HCT116 (cell line): ENCODE measurements around the gene SIX5. TPM values are rescaled to one million over a fixed set of nuclear protein-coding genes. Genes with fewer than 3 reads are reported as not detected.
A peak's percentile ranks its signal among the peaks of the same experiment; 100 is the strongest.

Source experiments
- ATAC-seq: fragments of 200-7000 bp; cut with Tn5 transposase; 2 replicates; pipeline ENCODE4 v1.9.1; 2020; ENCODE audit warnings: mild to moderate bottlenecking, moderate library complexity
- BruUV-seq: library from RNA; stranded (reverse); fragments of 400-500 nt; replicated peaks from 2 replicates; lab custom pipeline; 2021; lab: Mats Ljungman, UMichigan
- CTCF ChIA-PET: fragments of 300-600 bp; sonication (Branson Sonifier 250); formaldehyde crosslinking; loops from one replicate; lab custom pipeline; 2021; ENCODE audit warnings: antibody characterized with exemption; lab: Charles Lee
- POLR2A ChIA-PET: fragments of 300-600, 350-600 bp; sonication (Branson Sonifier 250); formaldehyde crosslinking; loops from one replicate; lab custom pipeline; 2021; ENCODE audit warnings: antibody characterized with exemption; lab: Charles Lee
- RAD21 ChIA-PET, 2 experiments: fragments of 300-600 bp; sonication (Branson Sonifier 250); formaldehyde crosslinking; loops; one replicate each; lab custom pipeline; 2023; ENCODE audit warnings: low total read pairs in 2 of 2; ENCODE audit not compliant: uncharacterized antibody in 2 of 2, unreplicated experiment in 2 of 2, low non-redundant PET in 1 of 2; lab: Charles Lee
- DNase-seq: peaks from one replicate; pipeline ENCODE4 v3.0.0-alpha.2; 2010; ENCODE audit warnings: low read depth, low spot score
- H2AFZ ChIP-seq: fragments of 200-600 bp; shearing (Covaris generic), sonication (generic); 2 replicates; pipeline ENCODE4 v1.6.1; 2017; ENCODE audit warnings: low read depth, mixed run types, mixed read lengths, antibody characterized with exemption, low read length; ENCODE audit not compliant: poor library complexity, severe bottlenecking
- H3K27ac ChIP-seq: 2 replicates; pipeline ENCODE4 v1.5.1; 2012; ENCODE audit warnings: low read depth, low read length
- H3K27me3 ChIP-seq: fragments of 200-600 bp; sonication (generic); 2 replicates; pipeline ENCODE4 v1.6.1; 2016; ENCODE audit warnings: mixed run types, low read length, mixed read lengths; ENCODE audit not compliant: insufficient read depth
- H3K36me3 ChIP-seq, 2 experiments: fragments of 200-500 bp in 1 of 2; fragments of 200-600 bp in 1 of 2; sonication (Bioruptor generic) in 1 of 2; sonication (generic) in 1 of 2; 2 replicates each; pipeline versions ENCODE4 v1.5.1 to v1.6.1; 2014 to 2016; ENCODE audit warnings: low read length in 2 of 2, inconsistent platforms in 1 of 2, mixed read lengths in 1 of 2, mixed run types in 1 of 2; ENCODE audit not compliant: insufficient read depth in 2 of 2, control insufficient read depth in 1 of 2
- H3K4me1 ChIP-seq, 2 experiments: fragments of 200-600 bp in 1 of 2; sonication (generic) in 1 of 2; 2 replicates each; pipeline versions ENCODE4 v1.5.1 to v1.6.1; 2012 to 2017; ENCODE audit warnings: low read length in 2 of 2, inconsistent platforms in 1 of 2, mild to moderate bottlenecking in 1 of 2, mixed read lengths in 1 of 2, mixed run types in 1 of 2, moderate library complexity in 1 of 2; ENCODE audit not compliant: insufficient read depth in 2 of 2, control insufficient read depth in 1 of 2
- H3K4me2 ChIP-seq: fragments of 200-600 bp; sonication (generic); 2 replicates; pipeline ENCODE4 v1.6.1; 2017; ENCODE audit warnings: mixed run types, low read length, mixed read lengths
- H3K4me3 ChIP-seq, 2 experiments: fragments of 200-600 bp in 1 of 2; sonication (generic) in 1 of 2; replicated peaks in 1 of 2; 2 replicates each; pipeline ENCODE4 v1.5.1; 2011 to 2016; ENCODE audit warnings: low read length in 2 of 2, control low read depth in 1 of 2, low read depth in 1 of 2, mild to moderate bottlenecking in 1 of 2, mixed read lengths in 1 of 2, mixed run types in 1 of 2
- H3K79me2 ChIP-seq: fragments of 200-600 bp; sonication (generic); 2 replicates; pipeline ENCODE4 v1.6.1; 2017; ENCODE audit warnings: mild to moderate bottlenecking, mixed run types, low read length, moderate library complexity, mixed read lengths; ENCODE audit not compliant: insufficient read depth
- H3K9ac ChIP-seq: fragments of 200-600 bp; sonication (generic); 2 replicates; pipeline ENCODE4 v1.6.1; 2016; ENCODE audit warnings: low read length, mixed read lengths
- H3K9me2 ChIP-seq: fragments of 200-600 bp; sonication (generic), shearing (Covaris generic); 2 replicates; pipeline ENCODE4 v1.6.1; 2017; ENCODE audit warnings: mixed run types, mild to moderate bottlenecking, moderate library complexity; ENCODE audit not compliant: insufficient read depth
- H3K9me3 ChIP-seq, 2 experiments: fragments of 200-500 bp in 1 of 2; fragments of 200-600 bp in 1 of 2; sonication (Bioruptor generic) in 1 of 2; sonication (generic) in 1 of 2; 2 replicates each; pipeline ENCODE4 v1.6.1; 2014 to 2017; ENCODE audit warnings: low read length in 2 of 2, mixed read lengths in 2 of 2, inconsistent platforms in 1 of 2, low read depth in 1 of 2, mild to moderate bottlenecking in 1 of 2, mixed run types in 1 of 2, moderate library complexity in 1 of 2; ENCODE audit not compliant: control insufficient read depth in 1 of 2, insufficient read depth in 1 of 2
- H4K20me1 ChIP-seq: fragments of 200-600 bp; sonication (generic), shearing (Covaris generic); 2 replicates; pipeline ENCODE4 v1.6.1; 2017; ENCODE audit warnings: mixed run types, mild to moderate bottlenecking, moderate library complexity; ENCODE audit not compliant: insufficient read depth
- EGR1 ChIP-seq: IDR thresholded peaks from 2 replicates; pipeline ENCODE4 v1.6.1; 2012; ENCODE audit warnings: low read depth
- ELF1 ChIP-seq: IDR thresholded peaks from 2 replicates; pipeline ENCODE4 v1.6.1; 2012; ENCODE audit warnings: low read depth, borderline replicate concordance
- EZH2phosphoT487 ChIP-seq: fragments of 200-600 bp; IDR thresholded peaks from 2 replicates; pipeline ENCODE4 v1.6.1; 2018; ENCODE audit warnings: antibody characterized with exemption, borderline replicate concordance
- JUND ChIP-seq: IDR thresholded peaks from 2 replicates; pipeline ENCODE4 v1.6.1; 2012
- SP1 ChIP-seq: IDR thresholded peaks from 2 replicates; pipeline ENCODE4 v1.6.1; 2012; ENCODE audit warnings: low read depth
- intact Hi-C: fragments of 100-400 bp; cut with micrococcal nuclease; formaldehyde crosslinking; loops from 2 replicates; pipeline ENCODE4 v1.10.0; 2022
- total RNA-seq: library from RNA; stranded (reverse); gene quantifications from one replicate; pipeline ENCODE4 v1.2.1, GENCODE V29; 2021; ENCODE audit not compliant: unreplicated experiment
- TF ChIP-seq, protein P1 (sequence below): IDR thresholded peaks from 2 replicates; pipeline ENCODE4 v1.6.1; 2011; ENCODE audit warnings: mild to moderate bottlenecking, low read length, moderate library complexity; ENCODE audit not compliant: insufficient replicate concordance; ENCODE audit errors: extremely low read depth
- TF ChIP-seq, protein P2 (sequence below): IDR thresholded peaks from 2 replicates; pipeline ENCODE4 v1.6.1; 2012

The SIX5 gene
- total RNA-seq, 1 experiment from 2014 or later: 18.3 TPM

DNA sequence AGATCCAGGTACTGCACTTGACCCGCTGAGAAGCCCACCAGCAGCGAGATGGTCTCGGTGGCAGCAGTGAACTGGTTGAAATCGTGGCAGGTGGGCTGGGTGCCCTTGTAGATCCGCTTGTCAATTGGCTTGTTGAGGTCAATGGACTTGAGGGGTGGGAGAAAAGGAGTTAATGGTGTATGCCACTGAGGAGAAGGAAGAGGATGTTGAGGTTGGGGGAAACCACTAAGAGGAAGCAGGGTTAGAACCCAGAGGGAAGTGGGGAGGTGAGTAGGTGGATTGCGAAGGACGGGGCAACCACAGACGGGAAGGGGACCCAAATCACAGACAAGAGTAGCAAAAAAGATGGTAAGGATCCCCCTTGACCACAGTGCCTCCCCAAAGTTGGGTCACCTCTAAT is 21.9 kb upstream of the SIX5 start:
- no peak for TF ChIP-seq SP1
- no peak for TF ChIP-seq EZH2phosphoT487
- TF ChIP-seq, all 23 proteins: peak for 0
- no peaks in the 10 kb centered on the region for H3K27me3 ChIP-seq
- intact Hi-C loops: no loop called here
- ChIA-PET RAD21 (no interaction called here), CTCF (interaction anchor here (1.2 kb wide), 1 partner anchor 12 kb away, joined by 3 read pairs; no protein-coding TSS in a partner anchor), POLR2A (no interaction called here)
- no peaks in the 10 kb centered on the region for H3K9me3 ChIP-seq
- ATAC-seq (no peak), DNase-seq (no peak)
- H2AFZ ChIP-seq: no peak overlapping the region
- peaks cover 19% of the 10 kb centered on the region for H3K79me2 ChIP-seq
- H4K20me1 ChIP-seq: no peaks in the 10 kb centered on the region
- H3K9me2 ChIP-seq: no peaks in the 10 kb centered on the region
- H3K4me3 ChIP-seq: peak overlapping the region; percentile 92 to 99; a peak in 2 of 4 replicates
- peak overlapping the region; percentile 100 for H3K4me2 ChIP-seq
- peaks cover 10 to 13% of the 10 kb centered on the region in 2 experiments; a peak in 3 of 4 replicates for H3K36me3 ChIP-seq
- BruUV-seq: no TSS peak
- H3K4me1 ChIP-seq: peaks cover 12 to 20% of the 10 kb centered on the region in 2 experiments; a peak in 3 of 4 replicates
- no peak overlapping the region for H3K9ac ChIP-seq
- no peak overlapping the region; the same call in 1 of the 2 replicates for H3K27ac ChIP-seq

DNA sequence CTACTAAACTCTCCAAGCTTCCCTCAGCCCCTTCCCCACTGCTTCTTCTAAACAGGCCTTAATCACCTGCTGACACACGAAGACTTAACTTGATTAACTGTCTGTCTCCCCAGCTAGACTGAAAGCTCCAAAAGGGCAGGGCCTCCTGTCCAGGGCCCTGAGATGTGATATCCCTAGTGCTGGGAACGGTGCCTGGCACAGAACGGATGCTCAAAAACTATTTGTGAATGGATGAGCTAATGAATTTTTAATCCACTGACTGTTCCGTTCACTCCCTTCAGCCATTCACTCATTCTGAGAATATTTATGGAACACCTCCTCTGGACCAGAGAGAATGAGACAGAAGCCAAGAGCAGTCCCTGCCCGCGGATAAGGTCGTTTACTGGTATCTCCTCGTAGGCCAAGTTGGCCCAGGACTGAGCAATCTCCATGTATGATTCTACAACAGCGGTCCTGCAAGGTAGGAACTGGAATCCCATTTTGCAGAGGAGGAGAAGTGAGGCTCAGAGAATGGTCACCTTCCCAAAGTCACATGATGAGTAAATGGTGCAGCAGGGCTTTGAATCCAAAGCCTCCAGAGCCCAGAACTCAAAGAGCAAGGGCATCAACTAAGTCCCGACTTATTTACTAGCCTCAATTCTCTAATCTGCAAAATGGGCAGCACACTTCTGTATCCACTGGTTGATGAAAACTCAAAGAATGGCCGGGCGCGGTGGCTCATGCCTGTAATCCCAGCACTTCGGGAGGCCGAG is 20.2 kb upstream of the SIX5 start:
- Histone ChIP-seq H4K20me1 (no peaks in the 10 kb centered on the region), H3K9ac (no peak overlapping the region), H3K4me2 (no peak overlapping the region), H3K79me2 (peaks cover 19% of the 10 kb centered on the region), H3K4me3 (no peak overlapping the region), H3K9me2 (no peaks in the 10 kb centered on the region), H2AFZ (no peak overlapping the region), H3K9me3 (no peaks in the 10 kb centered on the region), H3K36me3 (peaks cover 10 to 13% of the 10 kb centered on the region in 2 experiments; a peak in 3 of 4 replicates), H3K27me3 (no peaks in the 10 kb centered on the region), H3K27ac (no peak overlapping the region), H3K4me1 (peaks cover 12 to 21% of the 10 kb centered on the region in 2 experiments; a peak in 3 of 4 replicates)
- intact Hi-C loops: no loop called here
- BruUV-seq: TSS peak; percentile 2
- TF ChIP-seq EGR1 (no peak), ELF1 (no peak), JUND (no peak)
- TF ChIP-seq, protein P1, sequence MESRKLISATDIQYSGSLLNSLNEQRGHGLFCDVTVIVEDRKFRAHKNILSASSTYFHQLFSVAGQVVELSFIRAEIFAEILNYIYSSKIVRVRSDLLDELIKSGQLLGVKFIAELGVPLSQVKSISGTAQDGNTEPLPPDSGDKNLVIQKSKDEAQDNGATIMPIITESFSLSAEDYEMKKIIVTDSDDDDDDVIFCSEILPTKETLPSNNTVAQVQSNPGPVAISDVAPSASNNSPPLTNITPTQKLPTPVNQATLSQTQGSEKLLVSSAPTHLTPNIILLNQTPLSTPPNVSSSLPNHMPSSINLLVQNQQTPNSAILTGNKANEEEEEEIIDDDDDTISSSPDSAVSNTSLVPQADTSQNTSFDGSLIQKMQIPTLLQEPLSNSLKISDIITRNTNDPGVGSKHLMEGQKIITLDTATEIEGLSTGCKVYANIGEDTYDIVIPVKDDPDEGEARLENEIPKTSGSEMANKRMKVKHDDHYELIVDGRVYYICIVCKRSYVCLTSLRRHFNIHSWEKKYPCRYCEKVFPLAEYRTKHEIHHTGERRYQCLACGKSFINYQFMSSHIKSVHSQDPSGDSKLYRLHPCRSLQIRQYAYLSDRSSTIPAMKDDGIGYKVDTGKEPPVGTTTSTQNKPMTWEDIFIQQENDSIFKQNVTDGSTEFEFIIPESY: no peak
- TF ChIP-seq, protein P2, sequence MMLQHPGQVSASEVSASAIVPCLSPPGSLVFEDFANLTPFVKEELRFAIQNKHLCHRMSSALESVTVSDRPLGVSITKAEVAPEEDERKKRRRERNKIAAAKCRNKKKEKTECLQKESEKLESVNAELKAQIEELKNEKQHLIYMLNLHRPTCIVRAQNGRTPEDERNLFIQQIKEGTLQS: no peak
- ChIA-PET RAD21 (no interaction called here), POLR2A (interaction anchor here (0.6 to 1.5 kb wide), 2 partner anchors 25 to 312 kb away, joined by 3 read pairs; no protein-coding TSS in a partner anchor), CTCF (no interaction called here)
- ATAC-seq: no peak
- no peak for DNase-seq
